ENCODE results near the gene GRIA1. TPM values are rescaled to one million over a fixed set of nuclear protein-coding genes. Genes with fewer than 3 reads are reported as not detected.

GRIA1 gene
- total and polyA plus RNA-seq, 2 of the 4 experiments (the other 2 are of a cell fraction), result 0.48 to 1.3 TPM

GRCh38 chr5:153551537-153552079 lies 61.1 kb downstream of the GRIA1 start (continued):
- no peak for TF ChIP-seq MXI1 (IDR thresholded peaks at IDR 0.05; ENCODE audit: borderline replicate concordance, low read depth, low read length)

DNA sequence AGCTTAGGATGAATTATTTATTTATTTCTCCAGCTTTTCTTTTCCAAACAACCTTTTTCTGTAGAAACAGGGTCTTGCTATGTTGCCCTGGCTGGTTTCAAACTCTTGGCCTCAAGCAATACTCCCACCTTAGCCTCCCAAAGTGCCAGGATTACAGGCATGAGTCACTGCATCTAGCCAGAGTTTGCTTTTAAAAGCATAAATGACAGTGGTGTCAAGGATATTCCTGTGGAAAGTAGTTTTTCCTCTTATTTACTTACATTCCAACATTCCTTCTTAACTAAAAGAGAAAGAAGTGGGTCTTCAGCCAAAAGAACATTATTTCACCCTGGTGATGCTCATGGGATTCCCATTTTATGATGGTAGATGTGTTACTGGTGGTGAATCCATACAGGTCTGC lies 62.4 kb downstream of the GRIA1 start:
- intact Hi-C loops (cut with micrococcal nuclease) (no loop called here), in situ Hi-C loops (cut with MboI; ENCODE audit: low sequenced_read_pairs) (no loop called here), dilution Hi-C loops (cut with HindIII; ENCODE audit: low sequenced_read_pairs, unreplicated experiment) (no loop called here)
- peaks cover 6% of the 10 kb centered on the region for H3K4me1 ChIP-seq (ENCODE audit: control insufficient read depth, insufficient read depth, low read length)
- peak overlapping the region; percentile 36; the same call in 1 of the 2 replicates for H2BK120ac ChIP-seq (ENCODE audit: low read depth, low read length)
- no peak overlapping the region for H3K56ac ChIP-seq (ENCODE audit: extremely low read depth, insufficient read depth, low read length)
- H3K23ac ChIP-seq (ENCODE audit: low read depth, low read length), result no peak overlapping the region
- H2AFZ ChIP-seq (replicated peaks; ENCODE audit: low read length, poor library complexity), result no peak overlapping the region
- ATAC-seq (ENCODE audit: low read depth) (no peak), DNase-seq (peak; percentile 38)
- no TSS peak for BruUV-seq (replicated peaks)
- peak overlapping the region; percentile 38 for H4K5ac ChIP-seq (ENCODE audit: low read depth, low read length)
- CTCF ChIA-PET, result no interaction called here
- no peaks in the 10 kb centered on the region for H4K20me1 ChIP-seq (ENCODE audit: insufficient read depth, low read length)
- H4K91ac ChIP-seq (ENCODE audit: insufficient read depth, low read depth, low read length), result no peak overlapping the region
- peak overlapping the region; percentile 71 to 95; a peak in 2 of 4 replicates for H4K8ac ChIP-seq (ENCODE audit: low read depth in 2 of 2, low read length in 2 of 2)
- no peak overlapping the region; the same call in 1 of the 2 replicates for H2BK20ac ChIP-seq (ENCODE audit: low read depth, low read length)
- H3K4me3 ChIP-seq (ENCODE audit: insufficient read depth, low read depth, low read length), result no peak overlapping the region
- no peak overlapping the region for H2AK5ac ChIP-seq (ENCODE audit: low read depth, low read length)
- no peaks in the 10 kb centered on the region; the same call in 1 of the 2 replicates for H3K9me1 ChIP-seq (ENCODE audit: insufficient read depth, low read length)
- H3K9me3 ChIP-seq (ENCODE audit: control insufficient read depth, insufficient read depth, low read length), result no peaks in the 10 kb centered on the region
- no peaks in the 10 kb centered on the region for H3K36me3 ChIP-seq (ENCODE audit: control insufficient read depth, insufficient read depth, low read length)
- POLR2A ChIA-PET (ENCODE audit: unreplicated experiment), result interaction anchor here (0.6 kb wide), 1 partner anchor 1187 kb away, joined by 4 read pairs; no protein-coding TSS in a partner anchor
- H2BK5ac ChIP-seq (ENCODE audit: low read depth, low read length, poor library complexity, severe bottlenecking), result peak overlapping the region; percentile 99
- peak overlapping the region; percentile 100; the same call in 1 of the 2 replicates for H3K4ac ChIP-seq (ENCODE audit: low read depth, low read length)
- H3K79me1 ChIP-seq (ENCODE audit: low read depth in 1 of 2, low read length in 2 of 2), result no peaks in the 10 kb centered on the region
- H2AK9ac ChIP-seq (replicated peaks; ENCODE audit: low read depth, low read length, poor library complexity), result no peak overlapping the region
- H3K27ac ChIP-seq (ENCODE audit: insufficient read depth, low read length), result peak overlapping the region; percentile 20; the same call in 1 of the 2 replicates
- H3K4me2 ChIP-seq (ENCODE audit: low read depth, low read length), result no peak overlapping the region
- no peak overlapping the region for H3K9ac ChIP-seq (ENCODE audit: low read depth, low read length)
- H3K18ac ChIP-seq (ENCODE audit: low read depth, low read length), result peak overlapping the region; percentile 70; the same call in 1 of the 2 replicates
- no peak overlapping the region for H3K14ac ChIP-seq (replicated peaks; ENCODE audit: low read depth, low read length)
- H3K27me3 ChIP-seq (ENCODE audit: control insufficient read depth, insufficient read depth, low read length), result no peaks in the 10 kb centered on the region
- H2BK15ac ChIP-seq (ENCODE audit: low read depth, low read length), result 0 out of 3 replicates have a peak overlapping the region, but pooled peaks have one; percentile 23
- no peak for TF ChIP-seq CEBPB (IDR thresholded peaks at IDR 0.05; ENCODE audit: low read depth, low read length)
- no peak for TF ChIP-seq FOS (IDR thresholded peaks at IDR 0.05; ENCODE audit: low read depth, low read length)
- no peak for TF ChIP-seq ELK1 (IDR thresholded peaks at IDR 0.05; ENCODE audit: borderline replicate concordance, low read depth, low read length)
- TF ChIP-seq MAZ (IDR thresholded peaks at IDR 0.05; ENCODE audit: borderline replicate concordance, low read depth, low read length), result no peak
- no peak for TF ChIP-seq MXI1 (IDR thresholded peaks at IDR 0.05; ENCODE audit: borderline replicate concordance, low read depth, low read length)
- no peak for TF ChIP-seq USF2 (IDR thresholded peaks at IDR 0.05; ENCODE audit: low read depth, low read length)
- no peak for TF ChIP-seq NFE2L2 (IDR thresholded peaks at IDR 0.05; ENCODE audit: low read depth, low read length)
- no peak for TF ChIP-seq POLR2A (IDR thresholded peaks at IDR 0.05; ENCODE audit: low read depth, low read length)
- TF ChIP-seq SMC3 (IDR thresholded peaks at IDR 0.05; ENCODE audit: low read depth, low read length), result no peak
- TF ChIP-seq RFX5 (IDR thresholded peaks at IDR 0.05; ENCODE audit: low read depth, low read length), result no peak
- no peak for TF ChIP-seq RCOR1 (IDR thresholded peaks at IDR 0.05; ENCODE audit: insufficient replicate concordance, low read length)
- no peak for TF ChIP-seq CHD1 (IDR thresholded peaks at IDR 0.05; ENCODE audit: low read depth, low read length)
- TF ChIP-seq, protein P1, sequence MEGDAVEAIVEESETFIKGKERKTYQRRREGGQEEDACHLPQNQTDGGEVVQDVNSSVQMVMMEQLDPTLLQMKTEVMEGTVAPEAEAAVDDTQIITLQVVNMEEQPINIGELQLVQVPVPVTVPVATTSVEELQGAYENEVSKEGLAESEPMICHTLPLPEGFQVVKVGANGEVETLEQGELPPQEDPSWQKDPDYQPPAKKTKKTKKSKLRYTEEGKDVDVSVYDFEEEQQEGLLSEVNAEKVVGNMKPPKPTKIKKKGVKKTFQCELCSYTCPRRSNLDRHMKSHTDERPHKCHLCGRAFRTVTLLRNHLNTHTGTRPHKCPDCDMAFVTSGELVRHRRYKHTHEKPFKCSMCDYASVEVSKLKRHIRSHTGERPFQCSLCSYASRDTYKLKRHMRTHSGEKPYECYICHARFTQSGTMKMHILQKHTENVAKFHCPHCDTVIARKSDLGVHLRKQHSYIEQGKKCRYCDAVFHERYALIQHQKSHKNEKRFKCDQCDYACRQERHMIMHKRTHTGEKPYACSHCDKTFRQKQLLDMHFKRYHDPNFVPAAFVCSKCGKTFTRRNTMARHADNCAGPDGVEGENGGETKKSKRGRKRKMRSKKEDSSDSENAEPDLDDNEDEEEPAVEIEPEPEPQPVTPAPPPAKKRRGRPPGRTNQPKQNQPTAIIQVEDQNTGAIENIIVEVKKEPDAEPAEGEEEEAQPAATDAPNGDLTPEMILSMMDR (conservative IDR thresholded peaks at IDR 0.05; ENCODE audit: low read depth, low read length), result no peak
- no peak for TF ChIP-seq RAD21 (IDR thresholded peaks at IDR 0.05; ENCODE audit: low read length)
